ENCODE measurements around the gene PKD2.

PKD2 gene

GRCh38 chr4:88007304-88008121 lies at the start of gene PKD2:
Gene PKD2 (plus strand): TSS chr4:88007635. CDS start chr4:88007734, 99 bp downstream.
- DNase-seq, result peak; percentile 16

GRCh38 chr4:87961993-87962392 lies 45.4 kb upstream of the PKD2 start:
- DNase-seq, result no peak

- DNase-seq, result no peak
Measured at GRCh38 chr4:87962398-87963146, 44.9 kb upstream of the PKD2 start.

GRCh38 chr4:87965501-87965975 lies 41.9 kb upstream of the PKD2 start:
- DNase-seq, result no peak

- DNase-seq, result no peak
Measured at GRCh38 chr4:87966095-87966496, 41.3 kb upstream of the PKD2 start.

GRCh38 chr4:87967193-87967592 lies 40.2 kb upstream of the PKD2 start:
- DNase-seq, result no peak

GRCh38 chr4:87970121-87970520 lies 37.3 kb upstream of the PKD2 start:
- DNase-seq, result no peak

- DNase-seq, result peak; percentile 6
Measured at GRCh38 chr4:87971866-87972265, 35.6 kb upstream of the PKD2 start.

GRCh38 chr4:87973283-87974169 lies 33.9 kb upstream of the PKD2 start:
- peak; percentile 50 for DNase-seq

GRCh38 chr4:87974856-87975462 lies 32.5 kb upstream of the PKD2 start:
- peak; percentile 38 for DNase-seq

GRCh38 chr4:87975466-87975865 lies 32.0 kb upstream of the PKD2 start, which contains the start of gene SPP1:
Gene SPP1 (plus strand): TSS chr4:87975714. CDS start chr4:87976896, 1,182 bp downstream.
- DNase-seq, result no peak

GRCh38 chr4:87977521-87978278 lies 29.7 kb upstream of the PKD2 start:
- DNase-seq, result no peak

- DNase-seq, result no peak
Measured at GRCh38 chr4:87978681-87979080, 28.8 kb upstream of the PKD2 start.

- DNase-seq, result no peak
Measured at GRCh38 chr4:87979810-87980209, 27.6 kb upstream of the PKD2 start.

- DNase-seq, result no peak
Measured at GRCh38 chr4:87981486-87981885, 25.9 kb upstream of the PKD2 start.

- DNase-seq, result no peak
Measured at GRCh38 chr4:87982036-87982435, 25.4 kb upstream of the PKD2 start.

GRCh38 chr4:87982446-87983010 lies 24.9 kb upstream of the PKD2 start:
- no peak for DNase-seq

- no peak for DNase-seq
Measured at GRCh38 chr4:87983996-87984395, 23.4 kb upstream of the PKD2 start.

- DNase-seq, result peak; percentile 65
Measured at GRCh38 chr4:87985097-87985886, 22.1 kb upstream of the PKD2 start.

GRCh38 chr4:87985887-87986200 lies 21.6 kb upstream of the PKD2 start:
- DNase-seq, result no peak

GRCh38 chr4:87986508-87986907 lies 20.9 kb upstream of the PKD2 start:
- no peak for DNase-seq

Measured in NCI-H2029 (cell line).